ENCODE data around the gene TNFAIP3.

DNA sequence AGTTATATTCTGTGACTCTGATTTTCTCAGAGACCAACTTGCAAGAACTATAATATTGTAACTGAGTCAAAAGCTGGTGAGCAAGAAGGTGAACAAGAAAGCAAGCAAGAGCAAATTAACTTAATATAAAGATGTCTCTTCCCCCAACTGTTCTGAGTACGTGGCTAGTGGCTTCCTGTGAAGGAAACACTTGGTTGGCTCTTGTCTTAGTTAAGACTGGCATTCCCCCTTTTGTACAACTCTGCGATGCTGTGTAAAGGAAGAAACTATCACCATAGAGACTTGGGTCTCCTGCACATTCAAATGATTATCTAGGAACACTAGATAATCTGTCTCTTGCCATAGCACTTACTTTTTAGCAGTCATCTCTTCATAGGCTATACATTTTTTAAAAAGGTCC lies 47.3 kb upstream of the TNFAIP3 start:
- TF ChIP-seq, protein P1, sequence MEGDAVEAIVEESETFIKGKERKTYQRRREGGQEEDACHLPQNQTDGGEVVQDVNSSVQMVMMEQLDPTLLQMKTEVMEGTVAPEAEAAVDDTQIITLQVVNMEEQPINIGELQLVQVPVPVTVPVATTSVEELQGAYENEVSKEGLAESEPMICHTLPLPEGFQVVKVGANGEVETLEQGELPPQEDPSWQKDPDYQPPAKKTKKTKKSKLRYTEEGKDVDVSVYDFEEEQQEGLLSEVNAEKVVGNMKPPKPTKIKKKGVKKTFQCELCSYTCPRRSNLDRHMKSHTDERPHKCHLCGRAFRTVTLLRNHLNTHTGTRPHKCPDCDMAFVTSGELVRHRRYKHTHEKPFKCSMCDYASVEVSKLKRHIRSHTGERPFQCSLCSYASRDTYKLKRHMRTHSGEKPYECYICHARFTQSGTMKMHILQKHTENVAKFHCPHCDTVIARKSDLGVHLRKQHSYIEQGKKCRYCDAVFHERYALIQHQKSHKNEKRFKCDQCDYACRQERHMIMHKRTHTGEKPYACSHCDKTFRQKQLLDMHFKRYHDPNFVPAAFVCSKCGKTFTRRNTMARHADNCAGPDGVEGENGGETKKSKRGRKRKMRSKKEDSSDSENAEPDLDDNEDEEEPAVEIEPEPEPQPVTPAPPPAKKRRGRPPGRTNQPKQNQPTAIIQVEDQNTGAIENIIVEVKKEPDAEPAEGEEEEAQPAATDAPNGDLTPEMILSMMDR (IDR thresholded peaks at IDR 0.05; ENCODE audit: extremely low read depth in 1 of 2, insufficient read depth in 1 of 2, low read depth in 1 of 2, low read length in 2 of 2): no peak
- TF ChIP-seq EZH2 (IDR thresholded peaks at IDR 0.05; ENCODE audit: borderline replicate concordance, low read depth, low read length, severe bottlenecking) (no peak), POLR2A (IDR thresholded peaks at IDR 0.05; ENCODE audit: low read depth, low read length) (no peak), GATA2 (IDR thresholded peaks at IDR 0.05; ENCODE audit: insufficient read depth, insufficient read length, low read depth, low read length) (no peak), POLR2AphosphoS5 (IDR thresholded peaks at IDR 0.05; ENCODE audit: insufficient read depth, low read depth, low read length) (no peak), JUN (IDR thresholded peaks at IDR 0.05; ENCODE audit: borderline replicate concordance, insufficient read depth, insufficient read length, low read depth) (no peak), MYC (IDR thresholded peaks at IDR 0.05; ENCODE audit: low read depth, low read length) (no peak), FOS (IDR thresholded peaks at IDR 0.05; ENCODE audit: borderline replicate concordance, insufficient read depth, low read length) (no peak)
- TF ChIP-seq, protein P2, sequence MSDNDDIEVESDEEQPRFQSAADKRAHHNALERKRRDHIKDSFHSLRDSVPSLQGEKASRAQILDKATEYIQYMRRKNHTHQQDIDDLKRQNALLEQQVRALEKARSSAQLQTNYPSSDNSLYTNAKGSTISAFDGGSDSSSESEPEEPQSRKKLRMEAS (IDR thresholded peaks at IDR 0.05; ENCODE audit: insufficient read depth, insufficient read length): no peak
